ENCODE data around the gene PLXNB2.

PLXNB2 gene

DNA sequence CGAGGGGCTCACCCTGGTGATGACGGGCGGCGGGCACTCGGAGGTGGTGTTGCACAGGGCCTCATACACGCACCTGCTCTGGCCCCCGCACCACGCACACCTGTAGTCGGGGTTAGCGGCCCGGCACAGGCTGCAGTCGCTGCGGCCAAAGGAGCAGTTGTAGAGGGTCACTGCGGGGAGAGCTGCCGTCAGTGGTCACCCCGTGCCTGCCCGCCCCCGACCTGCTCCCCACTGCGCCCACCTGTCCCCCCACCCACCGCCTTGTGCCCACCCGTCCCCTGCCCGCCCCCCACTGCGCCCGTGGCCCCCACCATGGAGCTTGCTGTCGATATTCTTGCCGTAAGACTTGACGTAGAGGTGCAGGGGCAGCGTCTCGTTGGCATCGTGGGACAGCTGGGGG is 23.6 kb downstream of the PLXNB2 start:
- TF ChIP-seq, protein P1, sequence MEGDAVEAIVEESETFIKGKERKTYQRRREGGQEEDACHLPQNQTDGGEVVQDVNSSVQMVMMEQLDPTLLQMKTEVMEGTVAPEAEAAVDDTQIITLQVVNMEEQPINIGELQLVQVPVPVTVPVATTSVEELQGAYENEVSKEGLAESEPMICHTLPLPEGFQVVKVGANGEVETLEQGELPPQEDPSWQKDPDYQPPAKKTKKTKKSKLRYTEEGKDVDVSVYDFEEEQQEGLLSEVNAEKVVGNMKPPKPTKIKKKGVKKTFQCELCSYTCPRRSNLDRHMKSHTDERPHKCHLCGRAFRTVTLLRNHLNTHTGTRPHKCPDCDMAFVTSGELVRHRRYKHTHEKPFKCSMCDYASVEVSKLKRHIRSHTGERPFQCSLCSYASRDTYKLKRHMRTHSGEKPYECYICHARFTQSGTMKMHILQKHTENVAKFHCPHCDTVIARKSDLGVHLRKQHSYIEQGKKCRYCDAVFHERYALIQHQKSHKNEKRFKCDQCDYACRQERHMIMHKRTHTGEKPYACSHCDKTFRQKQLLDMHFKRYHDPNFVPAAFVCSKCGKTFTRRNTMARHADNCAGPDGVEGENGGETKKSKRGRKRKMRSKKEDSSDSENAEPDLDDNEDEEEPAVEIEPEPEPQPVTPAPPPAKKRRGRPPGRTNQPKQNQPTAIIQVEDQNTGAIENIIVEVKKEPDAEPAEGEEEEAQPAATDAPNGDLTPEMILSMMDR (IDR thresholded peaks at IDR 0.05): no peak
- no peak overlapping the region for H3K27ac ChIP-seq
- no peak overlapping the region for H3K4me3 ChIP-seq
- DNase-seq (ENCODE audit: low spot score): no peak

DNA sequence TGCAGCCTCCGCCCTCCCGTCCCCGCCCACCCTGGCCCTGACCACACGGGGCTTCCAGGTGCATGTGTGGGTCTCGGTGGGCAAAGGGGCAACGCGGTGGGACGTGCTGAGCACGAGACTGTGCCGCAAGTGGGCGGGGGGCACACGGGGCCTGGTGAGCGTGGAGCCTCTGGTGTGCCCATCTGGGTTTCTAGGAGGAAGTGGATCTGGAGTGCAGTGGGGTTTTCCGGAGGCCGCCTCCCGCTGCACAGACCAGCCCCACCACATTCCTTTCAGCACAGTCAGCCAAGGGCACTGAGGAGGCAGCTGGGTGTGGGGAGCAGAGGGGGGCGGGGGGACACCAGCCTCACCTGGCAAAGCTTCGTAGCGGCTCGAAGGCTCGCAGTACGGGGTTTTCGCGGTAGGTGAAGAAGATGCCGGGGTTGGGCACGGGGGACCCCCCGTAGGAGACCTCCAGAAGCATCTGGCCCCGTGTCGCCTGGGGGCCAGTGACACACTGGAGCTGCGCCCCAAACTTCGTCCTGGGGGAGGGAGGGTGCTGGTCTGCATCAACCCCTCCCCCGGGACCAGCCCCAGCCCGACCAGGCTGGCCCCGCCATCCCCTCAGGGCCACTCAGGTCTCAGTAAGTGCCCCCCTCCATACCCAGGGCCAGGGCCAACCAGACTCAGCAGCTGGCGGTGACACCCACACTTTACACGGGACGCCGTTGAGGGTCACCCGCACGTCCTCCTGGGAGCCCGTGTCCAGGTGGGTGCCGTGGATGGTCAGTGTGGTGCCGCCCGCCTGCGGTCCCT is 24.9 kb downstream of the PLXNB2 start:
- peak overlapping the region in 1 of 2 donors; percentile 45 for H3K27ac ChIP-seq
- no peak for DNase-seq (ENCODE audit: low spot score)
- TF ChIP-seq, protein P1 (IDR thresholded peaks at IDR 0.05): no peak
- no peak overlapping the region for H3K4me3 ChIP-seq

DNA sequence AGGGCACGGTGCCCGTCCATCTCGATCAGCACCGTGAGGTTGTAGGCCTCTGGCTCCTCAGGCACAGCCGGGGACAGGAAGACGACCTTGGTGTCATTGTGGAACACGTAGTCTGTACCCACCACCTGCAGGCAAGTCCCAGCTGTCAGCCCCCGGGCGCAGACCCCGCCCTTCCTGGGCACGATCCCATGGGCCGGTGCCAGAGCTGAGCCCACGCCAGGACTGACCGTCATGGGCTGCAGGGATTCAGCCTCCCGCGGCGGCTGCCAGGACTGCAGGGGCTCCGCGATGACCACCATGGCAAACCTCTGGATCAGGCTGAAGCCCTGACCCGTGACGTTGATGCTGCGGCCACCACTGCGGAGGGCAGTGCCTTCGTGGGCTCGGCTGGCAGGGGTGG is 25.5 kb downstream of the PLXNB2 start:
- Histone ChIP-seq H3K27ac (peak overlapping the region in 1 of 2 donors; percentile 45), H3K4me3 (no peak overlapping the region)
- TF ChIP-seq, protein P1 (IDR thresholded peaks at IDR 0.05): no peak
- DNase-seq (ENCODE audit: low spot score): no peak

DNA sequence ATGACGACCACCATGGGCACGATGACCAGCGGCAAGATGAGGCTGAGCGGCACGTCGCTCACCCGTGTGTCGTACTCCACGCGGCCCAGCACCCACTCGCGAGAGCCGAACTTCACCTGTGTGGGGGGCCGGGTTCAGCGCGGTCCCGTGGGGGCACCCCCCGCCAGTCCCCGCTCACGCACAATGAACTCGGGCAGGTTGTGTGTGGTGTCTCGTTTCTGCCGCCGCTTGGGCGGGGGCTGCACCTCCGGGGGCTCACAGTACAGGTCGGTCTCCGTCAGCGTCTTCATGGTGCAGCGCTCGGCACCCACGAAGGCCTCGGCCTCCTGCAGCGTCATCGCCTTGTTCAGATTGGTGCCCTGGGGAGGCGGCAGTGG is 26.1 kb downstream of the PLXNB2 start:
- no peak overlapping the region for H3K4me3 ChIP-seq
- DNase-seq (ENCODE audit: low spot score): no peak
- TF ChIP-seq, protein P1 (IDR thresholded peaks at IDR 0.05): no peak
- no peak overlapping the region for H3K27ac ChIP-seq

DNA sequence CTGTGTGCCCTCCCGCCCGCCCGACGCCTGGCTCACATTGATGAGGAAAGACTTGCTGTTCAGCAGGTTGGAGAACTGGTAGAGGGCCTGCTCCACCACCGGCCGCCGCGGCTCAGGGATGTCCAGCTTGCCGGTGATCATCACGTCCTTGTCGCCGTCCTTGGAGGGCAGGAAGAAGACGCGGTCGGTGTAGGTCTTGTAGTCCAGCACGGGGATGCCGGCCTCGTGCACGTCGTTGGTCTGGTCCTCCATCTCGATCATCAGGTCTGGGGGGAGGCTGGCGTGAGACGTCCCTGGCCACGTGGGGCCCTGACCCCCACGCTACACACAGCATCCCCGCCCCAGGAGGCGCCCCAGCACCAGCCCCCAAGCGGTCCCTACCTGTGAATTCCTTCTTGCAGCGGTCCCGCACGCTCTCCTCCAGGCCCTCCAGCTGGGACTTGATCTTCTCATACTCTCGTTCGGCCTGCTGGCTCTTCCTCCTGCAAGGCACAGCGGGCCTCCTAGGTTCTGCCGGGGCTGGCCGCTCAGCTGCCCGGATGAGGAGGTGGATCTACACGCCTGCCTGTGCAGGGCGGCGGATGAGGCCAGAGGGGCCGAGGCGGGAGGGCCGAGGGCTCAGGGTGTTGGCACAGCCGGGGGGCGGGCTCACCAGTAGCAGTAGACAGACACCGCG is 26.6 kb downstream of the PLXNB2 start:
- no peak overlapping the region for H3K4me3 ChIP-seq
- TF ChIP-seq, protein P1 (IDR thresholded peaks at IDR 0.05): no peak
- H3K27ac ChIP-seq: no peak overlapping the region
- DNase-seq (ENCODE audit: low spot score): no peak

DNA sequence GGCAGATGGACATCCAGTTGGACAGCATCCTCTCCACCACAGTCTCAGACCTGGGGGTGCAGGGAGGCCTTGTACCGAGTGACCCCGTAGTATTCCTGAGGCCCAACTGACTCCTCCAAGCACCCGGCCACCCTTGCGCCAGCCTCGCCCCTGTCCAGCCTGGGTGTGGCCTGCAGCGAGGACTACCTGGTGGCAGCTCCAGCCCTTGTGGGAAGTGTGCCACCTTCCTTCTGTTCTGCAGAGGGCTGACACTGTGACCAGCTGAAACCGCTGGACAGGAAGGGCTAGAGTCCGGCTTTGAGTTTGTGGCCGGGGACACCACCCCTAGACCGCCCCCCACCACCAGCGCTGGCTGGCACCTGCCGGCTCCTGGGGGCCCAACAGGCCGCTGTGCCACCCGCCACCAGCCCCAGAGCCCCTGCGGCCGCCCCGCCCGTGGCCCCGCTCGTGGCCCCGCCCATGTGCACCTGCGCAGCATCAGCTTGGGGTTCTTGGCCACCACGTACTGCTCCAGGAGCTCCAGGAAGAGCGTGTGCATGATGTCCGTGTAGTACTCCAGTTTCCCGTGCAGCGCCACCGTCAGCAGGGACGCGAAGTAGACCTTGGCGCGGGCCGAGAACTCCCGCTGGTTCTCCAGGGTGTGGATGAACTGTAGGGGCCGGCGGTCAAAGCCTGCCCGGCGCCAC is 27.3 kb downstream of the PLXNB2 start:
- DNase-seq (ENCODE audit: low spot score): no peak
- Histone ChIP-seq H3K27ac (no peak overlapping the region), H3K4me3 (no peak overlapping the region)
- TF ChIP-seq, protein P1 (IDR thresholded peaks at IDR 0.05): no peak

All from coronary artery (tissue), 2 donors.